GM12878 (cell line): ENCODE data around the gene NKX1-2.

ENCODE experiments used
- CHD4 ChIP-seq: fragments of 200-600 bp; sonication (generic); IDR thresholded peaks from 2 replicates; pipeline ENCODE4 v1.6.1; 2016; ENCODE audit warnings: mild to moderate bottlenecking
- HCFC1 ChIP-seq: fragments of 150-350 bp; IDR thresholded peaks from 2 replicates; pipeline ENCODE4 v1.6.1; 2014; ENCODE audit warnings: low read length
- RELB ChIP-seq: fragments of 450-650 bp; IDR thresholded peaks from 2 replicates; pipeline ENCODE4 v1.6.1; 2017; ENCODE audit warnings: low read depth, mild to moderate bottlenecking, moderate library complexity

GRCh38 chr10:124467165-124467564 lies 17.3 kb upstream of the NKX1-2 start:
- no peak for TF ChIP-seq CHD4
- TF ChIP-seq RELB: no peak
- no peak for TF ChIP-seq HCFC1
